Skeletal muscle satellite cell (primary cell): ENCODE measurements around the gene CREB5.

ENCODE experiments used
- H3K27me3 ChIP-seq: 2 replicates; pipeline ENCODE4 v1.7.0; 2013; ENCODE audit warnings: low read length; ENCODE audit not compliant: control insufficient read depth, insufficient read depth
- H3K36me3 ChIP-seq: 2 replicates; pipeline ENCODE4 v1.7.0; 2013; ENCODE audit warnings: mild to moderate bottlenecking, control low read depth, low read length; ENCODE audit not compliant: insufficient read depth
- H3K4me1 ChIP-seq: 2 replicates; pipeline ENCODE4 v1.7.0; 2013; ENCODE audit warnings: low read length; ENCODE audit not compliant: control insufficient read depth, insufficient read depth
- H3K4me2 ChIP-seq: 2 replicates; pipeline ENCODE4 v1.7.0; 2013; ENCODE audit warnings: mild to moderate bottlenecking, low read length
- H3K4me3 ChIP-seq: 2 replicates; pipeline ENCODE4 v1.7.0; 2013; ENCODE audit warnings: low read length
- H3K9ac ChIP-seq: 2 replicates; pipeline ENCODE4 v1.7.0; 2013; ENCODE audit warnings: mild to moderate bottlenecking, low read depth, low read length, moderate library complexity
- H3K9me3 ChIP-seq: replicated peaks from 2 replicates; pipeline ENCODE4 v1.7.0; 2013; ENCODE audit warnings: mild to moderate bottlenecking, control low read depth, low read length

CREB5 gene

GRCh38 chr7:28442540-28443420 lies 30.5 kb downstream of the CREB5 start:
- peaks cover 9% of the 10 kb centered on the region for H3K27me3 ChIP-seq
- H3K36me3 ChIP-seq, result no peaks in the 10 kb centered on the region
- H3K4me2 ChIP-seq, result no peak overlapping the region
- no peak overlapping the region for H3K4me3 ChIP-seq
- H3K4me1 ChIP-seq, result no peaks in the 10 kb centered on the region
- no peak overlapping the region for H3K9ac ChIP-seq
- no peaks in the 10 kb centered on the region for H3K9me3 ChIP-seq

GRCh38 chr7:28446131-28446530 lies 33.8 kb downstream of the CREB5 start:
- no peak overlapping the region for H3K4me3 ChIP-seq
- no peaks in the 10 kb centered on the region for H3K36me3 ChIP-seq
- no peak overlapping the region for H3K9ac ChIP-seq
- H3K9me3 ChIP-seq, result no peaks in the 10 kb centered on the region
- H3K4me1 ChIP-seq, result no peaks in the 10 kb centered on the region
- no peak overlapping the region for H3K4me2 ChIP-seq
- H3K27me3 ChIP-seq, result peaks cover 4% of the 10 kb centered on the region

- Histone ChIP-seq H3K9me3 (no peaks in the 10 kb centered on the region), H3K4me3 (no peak overlapping the region), H3K4me2 (no peak overlapping the region), H3K27me3 (peaks cover 4% of the 10 kb centered on the region), H3K9ac (no peak overlapping the region), H3K4me1 (no peaks in the 10 kb centered on the region), H3K36me3 (no peaks in the 10 kb centered on the region)
These were observed 34.8 kb downstream of the CREB5 start for GRCh38 chr7:28447071-28447470.

- H3K4me3 ChIP-seq, result no peak overlapping the region
- no peak overlapping the region for H3K9ac ChIP-seq
- H3K9me3 ChIP-seq, result no peaks in the 10 kb centered on the region
These were observed 36.4 kb downstream of the CREB5 start for GRCh38 chr7:28448708-28449107.

DNA sequence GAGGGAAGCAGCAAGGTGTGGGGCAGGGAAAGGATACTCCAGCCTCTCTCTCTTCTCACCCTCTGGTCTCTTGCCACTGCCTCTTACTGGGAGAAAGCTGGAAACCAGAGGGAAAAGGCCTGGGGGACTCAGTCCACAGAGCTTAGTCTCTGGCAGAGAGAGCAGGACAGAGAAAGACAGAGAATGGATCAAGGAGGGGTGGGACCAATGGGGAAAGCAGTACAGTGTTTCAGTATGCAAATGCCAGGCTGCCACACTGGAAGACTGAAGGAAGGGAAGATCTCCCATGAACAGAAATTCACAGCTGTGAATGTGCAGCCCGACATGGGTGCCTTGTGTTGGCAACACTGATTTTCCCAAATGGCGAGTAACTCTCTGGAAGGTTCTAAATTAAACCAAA lies 40.4 kb downstream of the CREB5 start:
- Histone ChIP-seq H3K36me3 (no peaks in the 10 kb centered on the region), H3K4me2 (no peak overlapping the region), H3K9ac (no peak overlapping the region), H3K27me3 (peaks cover 9% of the 10 kb centered on the region), H3K4me1 (no peaks in the 10 kb centered on the region), H3K4me3 (no peak overlapping the region), H3K9me3 (no peaks in the 10 kb centered on the region)

More at GRCh38 chr7:28448708-28449107, 36.4 kb downstream of the CREB5 start:
- Histone ChIP-seq H3K4me2 (no peak overlapping the region), H3K36me3 (no peaks in the 10 kb centered on the region), H3K27me3 (peaks cover 4% of the 10 kb centered on the region), H3K4me1 (no peaks in the 10 kb centered on the region)

- H3K4me2 ChIP-seq, result no peak overlapping the region
- no peaks in the 10 kb centered on the region for H3K36me3 ChIP-seq
- H3K4me3 ChIP-seq, result no peak overlapping the region
- no peak overlapping the region for H3K9ac ChIP-seq
- no peaks in the 10 kb centered on the region for H3K4me1 ChIP-seq
- H3K27me3 ChIP-seq, result peaks cover 5% of the 10 kb centered on the region
- no peaks in the 10 kb centered on the region for H3K9me3 ChIP-seq
These were observed 43.2 kb downstream of the CREB5 start for GRCh38 chr7:28455486-28455885.

DNA sequence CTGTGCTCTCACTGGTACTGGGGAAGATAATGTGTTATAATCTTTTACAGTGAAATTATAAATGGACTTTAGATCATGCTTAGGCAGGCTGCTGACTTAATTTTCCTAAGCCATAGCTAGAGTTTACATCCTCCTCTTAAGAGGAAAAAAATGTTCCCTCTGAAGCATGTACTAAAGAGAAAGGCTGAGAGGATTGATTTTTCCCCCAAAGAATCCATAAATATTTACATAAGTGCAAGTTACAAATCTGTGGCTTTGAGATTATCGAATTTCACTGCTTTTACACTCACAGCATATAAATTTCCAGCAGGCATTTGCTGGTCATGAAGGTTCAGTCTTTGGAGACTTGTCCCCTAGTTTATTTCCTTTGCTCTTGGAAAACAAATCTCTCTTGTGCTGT lies 43.7 kb downstream of the CREB5 start:
- Histone ChIP-seq H3K4me1 (no peaks in the 10 kb centered on the region), H3K4me2 (no peak overlapping the region), H3K9me3 (no peaks in the 10 kb centered on the region), H3K36me3 (no peaks in the 10 kb centered on the region), H3K27me3 (peaks cover 5% of the 10 kb centered on the region), H3K9ac (no peak overlapping the region), H3K4me3 (no peak overlapping the region)

GRCh38 chr7:28458732-28459131 lies 46.4 kb downstream of the CREB5 start:
- Histone ChIP-seq H3K36me3 (no peaks in the 10 kb centered on the region), H3K9ac (no peak overlapping the region)

DNA sequence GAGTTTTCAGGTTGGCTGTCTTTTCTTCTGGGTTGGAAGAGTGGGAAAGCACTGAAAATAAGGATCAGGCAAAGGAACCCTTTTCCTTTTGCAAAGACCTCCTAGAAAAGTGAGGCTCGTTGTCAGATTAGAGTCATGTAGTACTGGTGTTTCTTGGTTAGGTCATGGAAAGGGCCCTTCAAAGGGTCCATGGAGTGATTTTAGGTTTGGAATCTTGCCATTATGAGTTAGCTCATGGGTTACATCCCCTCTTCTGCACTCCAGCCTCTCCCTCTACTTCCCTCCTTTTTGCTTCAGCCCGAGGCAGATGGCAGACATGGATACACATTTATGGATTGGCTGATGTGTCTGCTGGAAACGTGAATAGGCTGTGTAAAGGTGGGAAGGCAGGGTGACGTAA lies 47.0 kb downstream of the CREB5 start:
- no peaks in the 10 kb centered on the region for H3K36me3 ChIP-seq
- no peaks in the 10 kb centered on the region for H3K9me3 ChIP-seq
- peaks cover 5% of the 10 kb centered on the region for H3K27me3 ChIP-seq
- H3K9ac ChIP-seq, result no peak overlapping the region
- H3K4me1 ChIP-seq, result no peaks in the 10 kb centered on the region
- no peak overlapping the region for H3K4me2 ChIP-seq
- H3K4me3 ChIP-seq, result no peak overlapping the region

More at GRCh38 chr7:28458732-28459131, 46.4 kb downstream of the CREB5 start:
- no peaks in the 10 kb centered on the region for H3K9me3 ChIP-seq
- H3K4me2 ChIP-seq, result no peak overlapping the region
- peaks cover 5% of the 10 kb centered on the region for H3K27me3 ChIP-seq
- H3K4me1 ChIP-seq, result no peaks in the 10 kb centered on the region
- no peak overlapping the region for H3K4me3 ChIP-seq

GRCh38 chr7:28465697-28466096 lies 53.4 kb downstream of the CREB5 start:
- Histone ChIP-seq H3K9ac (no peak overlapping the region), H3K4me1 (no peaks in the 10 kb centered on the region), H3K9me3 (no peaks in the 10 kb centered on the region), H3K36me3 (no peaks in the 10 kb centered on the region), H3K4me3 (no peak overlapping the region), H3K27me3 (no peaks in the 10 kb centered on the region), H3K4me2 (no peak overlapping the region)

GRCh38 chr7:28466341-28466740 lies 54.0 kb downstream of the CREB5 start:
- Histone ChIP-seq H3K9ac (no peak overlapping the region), H3K4me1 (no peaks in the 10 kb centered on the region), H3K4me2 (no peak overlapping the region), H3K4me3 (no peak overlapping the region), H3K9me3 (no peaks in the 10 kb centered on the region), H3K36me3 (no peaks in the 10 kb centered on the region), H3K27me3 (no peaks in the 10 kb centered on the region)

- no peak overlapping the region for H3K9ac ChIP-seq
- H3K9me3 ChIP-seq, result no peaks in the 10 kb centered on the region
- H3K36me3 ChIP-seq, result no peaks in the 10 kb centered on the region
- no peaks in the 10 kb centered on the region for H3K4me1 ChIP-seq
- H3K4me3 ChIP-seq, result no peak overlapping the region
- H3K4me2 ChIP-seq, result no peak overlapping the region
- no peaks in the 10 kb centered on the region for H3K27me3 ChIP-seq
These were observed 54.6 kb downstream of the CREB5 start for GRCh38 chr7:28466885-28467284.
